ENCODE results near the gene KIF18A.
"Not testable (repeated sequence)": the region's sequence is repeated elsewhere in the genome, so short reads cannot be mapped to it uniquely, and the experiment has no call there.

Gene KIF18A

DNA sequence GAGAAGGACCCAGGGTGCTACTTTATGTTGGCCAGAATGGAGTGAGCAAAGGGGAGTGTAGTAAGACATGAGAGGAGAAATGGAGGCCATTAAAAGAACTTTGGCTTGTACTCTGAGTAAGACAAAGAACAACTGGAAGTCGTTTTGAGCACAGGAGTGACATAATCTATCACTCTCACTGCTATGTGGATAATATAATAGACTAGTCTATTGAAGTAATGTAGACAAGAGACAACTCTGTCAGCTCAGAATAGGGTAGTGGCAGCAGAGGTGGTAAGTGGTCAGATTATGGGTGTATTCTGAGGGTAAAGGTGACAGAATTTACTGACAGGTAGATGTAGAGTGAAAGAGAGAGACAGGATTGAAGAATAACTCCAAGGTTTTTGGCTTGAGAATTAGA, 8.2 kb downstream of the KIF18A start:
- ATAC-seq (ENCODE audit: low read depth) (no peak), DNase-seq (ENCODE audit: low spot score in 2 of 2) (no peak)
- Mint-ChIP-seq H3K27me3 (no peaks in the 10 kb centered on the region), H3K4me3 (no peak overlapping the region), H3K9me3 (no peaks in the 10 kb centered on the region), H3K36me3 (peaks cover 3% of the 10 kb centered on the region), H3K4me1 (peaks cover 2% of the 10 kb centered on the region), H3K27ac (no peak overlapping the region)

DNA sequence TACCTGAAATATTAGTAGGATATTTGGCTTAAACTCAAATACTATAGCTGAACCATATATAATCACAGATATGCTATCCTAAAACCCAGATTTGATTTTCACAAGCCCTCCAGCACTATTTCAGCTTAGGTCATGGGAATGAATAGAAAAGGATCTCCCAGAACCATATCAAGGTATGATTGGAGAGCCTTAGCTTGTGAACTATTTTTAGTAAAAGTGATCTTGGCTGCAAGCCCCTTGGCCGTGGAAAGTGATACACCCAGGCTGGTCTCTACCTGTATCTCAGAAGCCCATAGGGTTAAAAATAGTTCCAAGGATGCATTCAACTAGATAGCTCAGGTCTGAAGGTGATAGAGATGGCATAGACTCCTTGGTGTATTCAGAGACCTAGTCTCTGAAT, 9.7 kb downstream of the KIF18A start:
- H3K4me3 Mint-ChIP-seq = no peak overlapping the region
- DNase-seq (ENCODE audit: low spot score in 2 of 2) (no peak), ATAC-seq (ENCODE audit: low read depth) (no peak)
- no peaks in the 10 kb centered on the region for H3K27me3 Mint-ChIP-seq
- peaks cover 2% of the 10 kb centered on the region for H3K4me1 Mint-ChIP-seq
- no peaks in the 10 kb centered on the region for H3K9me3 Mint-ChIP-seq
- H3K27ac Mint-ChIP-seq = no peak overlapping the region
- peaks cover 3% of the 10 kb centered on the region for H3K36me3 Mint-ChIP-seq

DNA sequence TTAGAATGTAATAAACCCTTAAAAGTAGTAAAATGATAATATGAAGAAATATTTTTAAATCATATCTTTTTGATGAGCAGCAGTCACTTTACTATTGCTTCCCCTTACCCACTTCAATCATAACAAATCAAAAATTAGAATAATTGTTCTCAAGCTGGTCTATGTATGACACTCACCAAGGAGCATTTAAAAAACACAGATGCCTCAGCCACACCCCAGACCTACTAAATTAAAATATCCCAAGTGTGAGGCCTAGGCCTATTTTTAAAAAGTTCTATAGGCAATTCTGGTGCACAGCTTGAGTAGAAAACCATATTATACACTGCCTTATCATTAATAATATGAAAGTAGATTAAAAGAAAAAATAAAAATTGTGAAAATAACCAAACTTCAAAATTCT, 15.2 kb downstream of the KIF18A start:
- Mint-ChIP-seq H3K36me3 (peaks cover 3% of the 10 kb centered on the region), H3K27ac (no peak overlapping the region)

DNA sequence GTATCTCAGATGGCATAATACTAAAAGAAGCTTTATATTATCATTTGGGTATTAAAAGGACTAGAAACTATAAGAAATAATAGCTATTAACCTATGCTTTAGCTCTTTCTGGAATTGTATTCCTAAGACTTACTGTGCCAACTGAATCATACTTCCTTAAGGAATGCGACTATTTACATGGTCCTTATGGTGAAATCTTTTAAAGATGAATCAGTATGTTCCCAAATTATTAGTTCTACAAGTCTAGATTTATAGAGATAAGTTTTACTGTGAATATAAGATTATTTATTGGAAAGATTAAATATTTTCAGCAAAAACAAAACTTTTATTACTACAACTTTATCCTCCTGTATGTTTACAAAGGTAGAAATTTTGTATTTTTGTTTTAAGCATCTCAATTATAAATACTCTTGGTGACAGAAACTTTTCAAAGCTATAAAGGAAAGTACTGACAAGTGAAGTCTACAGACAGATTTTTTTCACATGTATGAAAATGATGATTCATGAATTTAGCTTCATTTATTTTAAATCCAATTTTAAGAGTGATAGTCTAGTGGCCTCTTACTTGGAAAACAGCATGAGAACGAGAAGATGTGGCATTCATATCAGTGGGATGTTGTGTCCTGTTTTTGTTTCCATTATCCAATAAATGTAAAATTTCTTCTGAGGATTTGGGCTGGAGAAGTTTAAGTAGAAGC, 17.8 kb downstream of the KIF18A start:
- no peak for DNase-seq (ENCODE audit: low spot score in 2 of 2)
- Mint-ChIP-seq H3K27me3 (no peaks in the 10 kb centered on the region), H3K27ac (no peak overlapping the region), H3K9me3 (no peaks in the 10 kb centered on the region), H3K4me1 (no peaks in the 10 kb centered on the region), H3K36me3 (peaks cover under 1% of the 10 kb centered on the region), H3K4me3 (no peak overlapping the region)
- ATAC-seq (ENCODE audit: low read depth) = no peak

More for the DNA sequence above, 15.2 kb downstream of the KIF18A start:
- Mint-ChIP-seq H3K9me3 (no peaks in the 10 kb centered on the region), H3K4me3 (no peak overlapping the region), H3K4me1 (no peaks in the 10 kb centered on the region), H3K27me3 (no peaks in the 10 kb centered on the region)
- ATAC-seq (ENCODE audit: low read depth) = no peak
- DNase-seq (ENCODE audit: low spot score in 2 of 2) = no peak

DNA sequence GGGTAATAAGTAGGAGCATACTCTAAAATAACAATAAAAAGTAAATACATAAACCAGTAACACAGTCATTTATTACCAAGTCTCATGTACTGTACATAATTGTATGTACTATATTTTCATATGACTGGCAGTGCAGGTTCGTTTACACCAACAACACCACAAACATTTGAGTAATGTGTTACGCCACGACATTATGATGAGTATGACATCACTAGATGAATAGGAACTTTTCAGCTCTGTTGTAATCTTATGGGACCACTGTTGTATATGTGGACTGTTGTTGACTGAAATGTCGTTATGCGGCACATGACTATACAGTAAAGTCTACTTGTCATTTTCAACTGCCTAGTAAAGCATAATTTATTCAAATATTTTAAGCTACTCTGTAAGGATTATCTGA, 18.6 kb downstream of the KIF18A start:
- Mint-ChIP-seq H3K36me3 (no peaks in the 10 kb centered on the region), H3K27me3 (no peaks in the 10 kb centered on the region), H3K4me3 (no peak overlapping the region), H3K27ac (no peak overlapping the region), H3K9me3 (no peaks in the 10 kb centered on the region), H3K4me1 (no peaks in the 10 kb centered on the region)
- no peak for ATAC-seq (ENCODE audit: low read depth)
- no peak for DNase-seq (ENCODE audit: low spot score in 2 of 2)

DNA sequence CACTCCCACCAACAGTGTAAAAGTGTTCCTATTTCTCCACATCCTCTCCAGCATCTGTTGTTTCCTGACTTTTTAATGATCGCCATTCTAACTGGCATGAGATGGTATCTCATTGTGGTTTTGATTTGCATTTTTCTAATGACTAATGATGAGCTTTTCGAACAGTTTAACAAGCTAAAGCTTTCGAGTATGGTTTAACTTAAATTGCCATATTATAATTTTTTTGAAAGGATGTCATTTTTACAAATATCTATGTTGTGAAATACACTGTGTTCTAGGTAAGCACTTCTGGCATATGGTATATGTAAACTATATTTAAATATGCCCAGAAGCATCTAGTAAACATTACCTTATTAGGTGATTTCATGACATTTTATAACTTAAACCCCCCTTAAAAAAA, 20.3 kb downstream of the KIF18A start:
- not testable (repeated sequence) for H3K36me3 Mint-ChIP-seq; H3K27ac Mint-ChIP-seq; H3K4me3 Mint-ChIP-seq; H3K27me3 Mint-ChIP-seq; DNase-seq (ENCODE audit: low spot score in 2 of 2); H3K4me1 Mint-ChIP-seq; H3K9me3 Mint-ChIP-seq; ATAC-seq (ENCODE audit: low read depth)

DNA sequence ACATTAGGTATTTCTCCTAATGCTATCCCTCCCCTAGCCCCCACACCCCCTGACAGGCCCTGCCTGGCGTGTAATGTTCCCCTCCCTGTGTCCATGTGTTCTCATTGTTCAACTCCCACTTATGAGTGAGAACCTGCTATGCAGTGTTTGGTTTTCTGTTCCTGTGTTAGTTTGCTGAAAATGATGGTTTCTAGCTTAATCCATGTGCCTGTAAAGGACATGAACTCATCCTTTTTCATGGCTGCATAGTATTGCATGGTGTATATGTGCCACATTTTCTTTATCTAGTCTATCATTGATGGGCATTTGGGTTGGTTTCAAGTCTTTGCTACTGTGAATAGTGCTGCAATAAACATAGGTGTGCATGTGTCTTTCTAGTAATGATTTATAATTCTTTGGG, 20.8 kb downstream of the KIF18A start:
- not testable (repeated sequence) for DNase-seq (ENCODE audit: low spot score in 2 of 2); H3K27me3 Mint-ChIP-seq; H3K9me3 Mint-ChIP-seq; H3K27ac Mint-ChIP-seq; H3K4me3 Mint-ChIP-seq; H3K36me3 Mint-ChIP-seq; ATAC-seq (ENCODE audit: low read depth); H3K4me1 Mint-ChIP-seq

DNA sequence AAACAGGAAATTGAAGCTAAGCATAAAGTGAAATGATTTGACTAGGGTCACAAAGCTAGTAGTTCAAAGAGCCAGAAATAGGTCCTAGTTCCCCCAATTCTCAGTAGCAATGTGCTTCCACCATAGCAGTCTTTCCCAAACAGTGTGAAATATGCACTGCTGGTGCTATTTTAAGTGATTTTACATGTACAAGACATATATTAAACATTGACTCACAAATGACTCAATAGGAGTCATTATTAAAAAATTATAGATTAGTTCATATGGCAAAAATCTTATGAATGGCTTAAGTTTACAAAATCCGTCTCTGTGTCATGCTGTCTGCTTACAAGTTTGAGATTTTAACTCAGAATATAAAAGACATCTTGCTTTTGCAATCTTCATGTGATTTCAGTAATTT, 21.4 kb downstream of the KIF18A start:
- no peaks in the 10 kb centered on the region for H3K4me1 Mint-ChIP-seq
- H3K9me3 Mint-ChIP-seq = no peaks in the 10 kb centered on the region
- no peak overlapping the region for H3K27ac Mint-ChIP-seq
- ATAC-seq (ENCODE audit: low read depth) = no peak
- no peaks in the 10 kb centered on the region for H3K36me3 Mint-ChIP-seq
- no peaks in the 10 kb centered on the region for H3K27me3 Mint-ChIP-seq
- no peak overlapping the region for H3K4me3 Mint-ChIP-seq
- no peak for DNase-seq (ENCODE audit: low spot score in 2 of 2)

DNA sequence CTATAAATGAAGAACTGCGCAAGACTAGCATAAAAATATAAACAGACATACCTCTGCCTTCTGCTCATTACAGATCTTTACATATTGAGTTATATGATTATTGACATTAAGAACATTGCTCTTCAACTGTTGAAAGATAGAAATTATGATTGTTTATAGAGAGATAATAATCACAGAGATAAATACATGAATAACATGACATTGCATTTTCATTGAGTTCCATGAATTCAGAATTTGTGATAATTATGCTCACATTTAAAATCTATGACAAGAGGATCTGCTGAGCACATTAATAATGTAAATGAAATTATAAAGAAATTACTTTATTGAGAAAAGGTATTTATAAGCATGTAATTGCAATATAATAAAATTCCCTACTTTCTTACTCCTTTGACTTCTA, 24.8 kb downstream of the KIF18A start:
- H3K27ac Mint-ChIP-seq = no peak overlapping the region
- no peak for DNase-seq (ENCODE audit: low spot score in 2 of 2)
- no peaks in the 10 kb centered on the region for H3K4me1 Mint-ChIP-seq
- no peak overlapping the region for H3K4me3 Mint-ChIP-seq
- no peak for ATAC-seq (ENCODE audit: low read depth)
- H3K36me3 Mint-ChIP-seq = no peaks in the 10 kb centered on the region
- no peaks in the 10 kb centered on the region for H3K27me3 Mint-ChIP-seq
- H3K9me3 Mint-ChIP-seq = no peaks in the 10 kb centered on the region

DNA sequence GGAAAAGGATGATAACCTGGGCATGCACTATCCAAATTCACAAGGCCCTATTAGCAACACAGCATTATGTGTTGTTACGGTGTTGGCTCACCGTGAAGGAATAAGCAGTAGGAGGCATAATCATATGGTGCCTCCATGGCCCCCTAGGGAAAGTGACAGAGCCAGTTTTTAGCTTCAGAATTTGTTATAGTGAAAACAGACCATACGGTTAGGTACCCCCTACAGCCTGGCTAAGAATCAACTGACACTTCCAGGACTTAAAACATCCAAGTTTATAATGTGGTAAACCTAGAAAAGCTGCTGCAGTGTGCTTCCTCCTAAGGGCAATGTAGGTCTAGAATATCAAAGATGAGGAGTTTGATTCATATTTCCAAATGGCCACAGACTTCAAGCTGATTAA, 30.4 kb downstream of the KIF18A start:
- no peaks in the 10 kb centered on the region for H3K4me1 Mint-ChIP-seq
- no peak for DNase-seq (ENCODE audit: low spot score in 2 of 2)
- no peak overlapping the region for H3K27ac Mint-ChIP-seq
- no peak for ATAC-seq (ENCODE audit: low read depth)
- no peaks in the 10 kb centered on the region for H3K27me3 Mint-ChIP-seq
- H3K36me3 Mint-ChIP-seq = no peaks in the 10 kb centered on the region
- H3K9me3 Mint-ChIP-seq = no peaks in the 10 kb centered on the region
- no peak overlapping the region for H3K4me3 Mint-ChIP-seq

DNA sequence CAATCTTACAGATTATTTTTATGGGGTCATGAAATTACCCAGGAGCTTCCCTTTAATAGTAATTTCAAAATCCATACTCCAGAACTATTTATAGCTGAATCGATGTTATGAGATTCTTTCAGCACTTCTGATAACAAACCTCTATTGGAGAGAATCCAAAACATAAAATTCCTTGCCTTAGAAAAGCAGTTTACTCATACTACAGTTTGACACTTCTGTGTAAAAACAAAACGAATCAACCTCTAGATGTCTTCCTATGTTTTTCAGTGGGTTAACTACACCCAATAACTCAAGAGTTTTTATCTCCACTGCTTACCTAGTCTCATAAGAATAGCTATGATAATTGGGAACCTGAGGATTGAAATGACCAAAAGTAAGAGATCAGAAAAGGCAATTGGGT, 35.6 kb downstream of the KIF18A start:
- H3K36me3 Mint-ChIP-seq = no peaks in the 10 kb centered on the region
- no peak overlapping the region for H3K4me3 Mint-ChIP-seq
- no peak overlapping the region for H3K27ac Mint-ChIP-seq
- no peaks in the 10 kb centered on the region for H3K27me3 Mint-ChIP-seq
- no peaks in the 10 kb centered on the region for H3K9me3 Mint-ChIP-seq
- ATAC-seq (ENCODE audit: low read depth) (no peak), DNase-seq (ENCODE audit: low spot score in 2 of 2) (no peak)
- no peaks in the 10 kb centered on the region for H3K4me1 Mint-ChIP-seq

DNA sequence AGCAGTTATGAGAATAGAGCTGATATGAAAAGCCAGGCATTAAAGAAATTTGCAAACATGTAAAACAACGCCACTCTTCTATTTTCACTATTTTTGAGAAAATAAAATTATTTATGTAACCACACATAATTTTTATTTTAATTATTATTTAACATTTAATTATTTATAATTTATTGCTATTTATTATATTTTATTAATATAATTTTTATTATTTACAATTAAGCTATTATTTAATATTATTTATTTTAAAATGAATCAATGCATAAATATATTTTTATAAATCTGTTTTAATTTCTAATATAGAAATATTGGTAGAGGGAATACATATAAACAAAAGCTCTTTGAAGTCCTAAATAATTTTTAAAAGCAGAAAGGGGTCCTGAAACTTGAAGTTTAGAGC, 36.7 kb downstream of the KIF18A start:
- Mint-ChIP-seq H3K9me3 (no peaks in the 10 kb centered on the region), H3K27me3 (no peaks in the 10 kb centered on the region), H3K36me3 (no peaks in the 10 kb centered on the region), H3K27ac (no peak overlapping the region), H3K4me3 (no peak overlapping the region), H3K4me1 (no peaks in the 10 kb centered on the region)
- no peak for DNase-seq (ENCODE audit: low spot score in 2 of 2)
- no peak for ATAC-seq (ENCODE audit: low read depth)

DNA sequence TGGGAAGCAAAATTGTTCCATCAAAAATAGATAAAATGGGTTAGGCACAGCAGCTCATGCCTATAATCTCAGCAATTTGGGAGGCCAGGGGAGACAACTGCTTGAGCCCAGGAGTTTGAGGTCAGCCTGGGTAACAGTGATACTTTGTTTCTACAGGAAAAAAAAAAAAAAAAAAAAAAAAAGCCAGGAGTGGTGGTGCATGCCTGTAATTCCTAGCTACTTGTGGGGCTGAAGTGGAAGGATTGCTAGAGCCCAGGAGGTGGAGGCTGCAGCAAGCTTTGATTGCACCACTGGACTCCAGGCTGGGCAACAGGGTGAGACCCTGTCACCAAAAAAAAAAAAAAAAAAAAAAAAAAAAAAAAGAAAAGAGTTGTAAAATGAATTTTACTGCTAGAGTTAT, 49.6 kb downstream of the KIF18A start:
- H3K9me3 Mint-ChIP-seq = no peaks in the 10 kb centered on the region
- H3K4me1 Mint-ChIP-seq = no peaks in the 10 kb centered on the region
- H3K36me3 Mint-ChIP-seq = peaks cover 1% of the 10 kb centered on the region
- H3K27me3 Mint-ChIP-seq = no peaks in the 10 kb centered on the region
- DNase-seq (ENCODE audit: low spot score in 2 of 2) (no peak), ATAC-seq (ENCODE audit: low read depth) (no peak)
- H3K4me3 Mint-ChIP-seq = no peak overlapping the region
- H3K27ac Mint-ChIP-seq = no peak overlapping the region

DNA sequence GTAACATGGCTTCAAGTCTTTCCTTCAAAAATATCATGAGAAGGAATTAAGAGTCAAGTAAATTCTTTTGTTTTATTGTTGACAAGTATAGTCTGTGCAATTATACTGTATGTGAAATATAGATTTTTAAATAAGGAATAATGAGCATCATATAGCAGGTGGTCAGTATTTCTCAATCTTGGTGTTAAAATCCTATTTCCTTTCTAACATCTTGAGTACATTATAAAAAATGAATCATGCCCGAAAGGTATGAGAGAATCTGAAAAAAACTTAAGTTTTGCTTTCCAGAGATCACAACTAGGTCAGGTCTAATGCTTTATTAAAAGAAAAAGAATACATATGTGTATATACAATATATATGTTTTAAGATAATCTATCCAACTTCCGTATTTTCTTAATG, 53.1 kb downstream of the KIF18A start:
- no peaks in the 10 kb centered on the region for H3K9me3 Mint-ChIP-seq
- no peak overlapping the region for H3K27ac Mint-ChIP-seq
- DNase-seq (ENCODE audit: low spot score in 2 of 2) = no peak
- no peaks in the 10 kb centered on the region for H3K27me3 Mint-ChIP-seq
- no peak for ATAC-seq (ENCODE audit: low read depth)
- no peak overlapping the region for H3K4me3 Mint-ChIP-seq
- H3K4me1 Mint-ChIP-seq = no peaks in the 10 kb centered on the region
- H3K36me3 Mint-ChIP-seq = peaks cover 1% of the 10 kb centered on the region

DNA sequence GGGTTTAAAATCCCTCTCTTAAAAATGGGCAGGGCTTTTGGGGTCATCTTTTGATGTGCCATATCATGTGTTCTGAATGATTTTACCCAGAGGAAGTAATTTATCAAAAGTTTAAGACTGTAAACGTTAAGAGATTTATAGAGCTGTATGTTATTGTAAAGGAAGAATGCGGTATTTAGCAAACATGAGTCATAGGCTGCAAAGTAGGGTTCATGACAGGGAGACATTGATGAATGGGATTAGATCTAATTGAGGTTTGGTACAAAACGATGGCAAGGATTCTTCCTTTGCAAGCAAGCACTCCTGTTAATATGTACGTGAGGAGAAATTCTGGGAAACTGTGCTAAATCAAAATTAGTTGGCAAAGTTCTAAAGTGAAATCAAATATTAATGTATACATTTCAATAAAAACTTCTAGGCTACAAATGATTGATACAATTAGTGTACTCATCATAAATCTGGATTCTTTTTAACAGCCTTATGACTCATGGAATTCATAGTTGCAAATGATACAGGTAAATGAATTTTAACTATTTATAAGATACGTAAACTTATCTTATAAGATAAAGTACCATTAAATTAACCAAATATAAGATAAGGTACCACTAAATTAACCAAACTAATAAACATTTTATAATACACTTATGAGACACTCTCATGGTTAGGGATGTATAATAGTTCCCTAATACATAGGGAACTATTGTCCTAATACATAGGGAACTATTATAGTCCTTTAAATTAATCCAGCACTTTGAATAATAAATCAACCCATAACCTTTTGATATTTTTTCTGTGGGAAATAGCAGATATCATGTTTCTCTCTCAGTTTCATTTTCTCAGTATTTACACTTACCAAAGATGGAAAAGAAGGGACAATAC, 58.4 kb downstream of the KIF18A start:
- no peaks in the 10 kb centered on the region for H3K4me1 Mint-ChIP-seq
- H3K9me3 Mint-ChIP-seq = no peaks in the 10 kb centered on the region
- DNase-seq (ENCODE audit: low spot score in 2 of 2) (no peak), ATAC-seq (ENCODE audit: low read depth) (no peak)
- H3K27me3 Mint-ChIP-seq = no peaks in the 10 kb centered on the region
- no peaks in the 10 kb centered on the region for H3K36me3 Mint-ChIP-seq
- H3K4me3 Mint-ChIP-seq = no peak overlapping the region
- H3K27ac Mint-ChIP-seq = no peak overlapping the region
